GM18951 (cell line): Measurements from ENCODE around the gene CGNL1.

Experiments used
- POLR2A ChIP-seq: IDR thresholded peaks from 4 replicates; pipeline ENCODE4 v1.6.1; 2011; ENCODE audit warnings: mild to moderate bottlenecking; ENCODE audit not compliant: insufficient read length, insufficient read depth; ENCODE audit errors: extremely low read depth
- in situ Hi-C: fragments of 300-500 bp; cut with MboI; formaldehyde crosslinking; loops from one replicate; pipeline ENCODE4 v1.12.0; 2022; ENCODE audit warnings: low sequenced_read_pairs, mixed read lengths, inconsistent platforms; ENCODE audit not compliant: unreplicated experiment

The CGNL1 gene

GRCh38 chr15:57477736-57478522 is 101.6 kb downstream of the CGNL1 start:
- no peak for TF ChIP-seq POLR2A
- in situ Hi-C loops, result no loop called here

- in situ Hi-C loops, result no loop called here
- TF ChIP-seq POLR2A, result no peak
These were observed 102.7 kb downstream of the CGNL1 start for GRCh38 chr15:57479005-57479404.

GRCh38 chr15:57481038-57481705 is 104.9 kb downstream of the CGNL1 start:
- no peak for TF ChIP-seq POLR2A
- in situ Hi-C loops, result no loop called here

GRCh38 chr15:57485869-57486268 is 109.6 kb downstream of the CGNL1 start:
- no peak for TF ChIP-seq POLR2A
- in situ Hi-C loops, result no loop called here

- in situ Hi-C loops, result no loop called here
- TF ChIP-seq POLR2A, result no peak
These were observed 110.5 kb downstream of the CGNL1 start for GRCh38 chr15:57486833-57487232.

GRCh38 chr15:57489122-57489521 is 112.8 kb downstream of the CGNL1 start:
- TF ChIP-seq POLR2A, result no peak
- in situ Hi-C loops, result no loop called here

- TF ChIP-seq POLR2A, result no peak
- in situ Hi-C loops, result no loop called here
These were observed 117.0 kb downstream of the CGNL1 start for GRCh38 chr15:57493351-57493750.

GRCh38 chr15:57494581-57494980 is 118.3 kb downstream of the CGNL1 start:
- no peak for TF ChIP-seq POLR2A
- in situ Hi-C loops, result no loop called here

- in situ Hi-C loops, result no loop called here
These were observed 118.7 kb downstream of the CGNL1 start for GRCh38 chr15:57495041-57495440.

GRCh38 chr15:57495554-57496165 is 119.4 kb downstream of the CGNL1 start:
- TF ChIP-seq POLR2A, result no peak
- in situ Hi-C loops, result no loop called here

More at GRCh38 chr15:57495041-57495440, 118.7 kb downstream of the CGNL1 start:
- TF ChIP-seq POLR2A, result no peak

GRCh38 chr15:57496594-57496945 is 120.3 kb downstream of the CGNL1 start:
- no peak for TF ChIP-seq POLR2A
- in situ Hi-C loops, result no loop called here

- in situ Hi-C loops, result no loop called here
These were observed 120.9 kb downstream of the CGNL1 start for GRCh38 chr15:57496946-57497869.

GRCh38 chr15:57500256-57500655 is 124.0 kb downstream of the CGNL1 start:
- TF ChIP-seq POLR2A, result no peak
- in situ Hi-C loops, result no loop called here

More at GRCh38 chr15:57496946-57497869, 120.9 kb downstream of the CGNL1 start:
- TF ChIP-seq POLR2A, result no peak

- in situ Hi-C loops, result no loop called here
- TF ChIP-seq POLR2A, result no peak
These were observed 124.8 kb downstream of the CGNL1 start for GRCh38 chr15:57500979-57501576.
